A549 (cell line): ENCODE measurements around the gene DUT. TPM values are rescaled to one million over a fixed set of nuclear protein-coding genes. Genes with fewer than 3 reads are reported as not detected.

Source experiments
- ATAC-seq, 2 experiments: fragments of 200-7000 bp in 1 of 2; fragments of >200 bp in 1 of 2; cut with Nextera tagmentation in 1 of 2; cut with Tn5 transposase in 1 of 2; 3 replicates each; pipeline versions ENCODE4 v1.8.0 to v1.9.1; 2018 to 2020; ENCODE audit warnings: mild to moderate bottlenecking in 1 of 2, moderate library complexity in 1 of 2
- CTCF ChIA-PET: fragments of 300-600 bp; sonication (Branson Sonifier 250); formaldehyde crosslinking; extraction: SDS; loops from one replicate; lab custom pipeline; 2021; ENCODE audit warnings: antibody characterized with exemption, inconsistent platforms; lab: Yijun Ruan, JAX
- POLR2A ChIA-PET: fragments of 350-600 bp; formaldehyde crosslinking; extraction: SDS; loops from one replicate; lab custom pipeline; 2021; ENCODE audit warnings: antibody characterized with exemption, inconsistent platforms; lab: Yijun Ruan, JAX
- DNase-seq, 2 experiments: peaks; one replicate each; pipeline versions ENCODE4 v3.0.0 to v3.0.0-alpha.2; 2011 to 2016; ENCODE audit warnings: low read depth in 1 of 2, low spot score in 1 of 2
- FAIRE-seq: peaks from 2 replicates; lab custom pipeline; 2011; peaks lifted over from hg19 to GRCh38; lab: Jason Lieb, UNC
- H3K27ac ChIP-seq, 2 experiments: fragments of >200 bp; sonication (Bioruptor Twin); formaldehyde crosslinking; 3 replicates each; pipeline ENCODE4 v1.5.1; 2016 to 2017
- H3K4me1 ChIP-seq: fragments of >200 bp; sonication (Bioruptor Twin); formaldehyde crosslinking; 3 replicates; pipeline ENCODE4 v1.6.1; 2016
- H3K4me2 ChIP-seq: fragments of >200 bp; sonication (Bioruptor Twin); formaldehyde crosslinking; 3 replicates; pipeline ENCODE4 v1.6.1; 2016
- H3K4me3 ChIP-seq: fragments of >200 bp; sonication (Bioruptor Twin); formaldehyde crosslinking; 3 replicates; pipeline ENCODE4 v1.5.1; 2016
- H3K9me3 ChIP-seq: fragments of >200 bp; sonication (Bioruptor Twin); formaldehyde crosslinking; 3 replicates; pipeline ENCODE4 v1.6.1; 2016
- BCL3 ChIP-seq: fragments of >200 bp; sonication (Bioruptor Twin); formaldehyde crosslinking; IDR thresholded peaks from 3 replicates; pipeline ENCODE4 v1.6.1; 2016
- BHLHE40 ChIP-seq: IDR thresholded peaks from 2 replicates; pipeline ENCODE4 v1.6.1; 2012; ENCODE audit warnings: low read depth, low read length, inconsistent platforms
- CBX8 ChIP-seq: fragments of 200-600 bp; sonication (generic); IDR thresholded peaks from 2 replicates; pipeline ENCODE4 v1.6.1; 2016
- CHD2 ChIP-seq: fragments of 150-350 bp; IDR thresholded peaks from 2 replicates; pipeline ENCODE4 v1.6.1; 2014; ENCODE audit warnings: low read length; ENCODE audit not compliant: partially characterized antibody
- EHMT2 ChIP-seq: fragments of 200-600 bp; sonication (generic); IDR thresholded peaks from 2 replicates; pipeline ENCODE4 v1.6.1; 2016; ENCODE audit warnings: antibody characterized with exemption, low read depth, mild to moderate bottlenecking, moderate library complexity
- EP300 ChIP-seq, 2 experiments: fragments of >200 bp; sonication (Bioruptor Twin); formaldehyde crosslinking; IDR thresholded peaks; 2 replicates in 1 of 2; 3 replicates in 1 of 2; pipeline ENCODE4 v1.6.1; 2016 to 2017
- ESRRA ChIP-seq: fragments of 150-350 bp; IDR thresholded peaks from 2 replicates; pipeline ENCODE4 v1.6.1; 2014; ENCODE audit warnings: mild to moderate bottlenecking, low read length, borderline replicate concordance
- HDAC2 ChIP-seq: fragments of 200-600 bp; sonication (generic); IDR thresholded peaks from 2 replicates; pipeline ENCODE4 v1.6.1; 2016
- HMGXB4 ChIP-seq: fragments of 250-450 bp; sonication (Bioruptor Pico); IDR thresholded peaks from 2 replicates; pipeline ENCODE4 v1.5.0; 2021; ENCODE audit warnings: mild to moderate bottlenecking, moderate library complexity, borderline replicate concordance
- HOXB13 ChIP-seq: fragments of 250-450 bp; sonication (Bioruptor Pico); IDR thresholded peaks from 2 replicates; pipeline ENCODE4 v1.5.0; 2020; ENCODE audit warnings: low read depth, mild to moderate bottlenecking, moderate library complexity
- HOXB5 ChIP-seq: fragments of 250-450 bp; sonication (Bioruptor Pico); IDR thresholded peaks from 2 replicates; pipeline ENCODE4 v1.5.0; 2020; ENCODE audit warnings: mild to moderate bottlenecking, moderate library complexity
- JUN ChIP-seq, 2 experiments: fragments of >200 bp; sonication (Bioruptor Twin); formaldehyde crosslinking; IDR thresholded peaks; 2 replicates in 1 of 2; 3 replicates in 1 of 2; pipeline ENCODE4 v1.6.1; 2016 to 2017
- MAFK ChIP-seq: fragments of 450-650 bp; IDR thresholded peaks from 2 replicates; pipeline ENCODE4 v1.6.1; 2014; ENCODE audit not compliant: partially characterized antibody
- MAZ ChIP-seq: fragments of 150-350 bp; IDR thresholded peaks from 2 replicates; pipeline ENCODE4 v1.6.1; 2014; ENCODE audit warnings: antibody characterized with exemption, low read depth, low read length, borderline replicate concordance
- POLR2AphosphoS2 ChIP-seq: conservative IDR thresholded peaks from 2 replicates; pipeline ENCODE4 v1.6.1; 2012; ENCODE audit warnings: low read length, improper control_type of control experiment, inconsistent platforms
- RAD21 ChIP-seq, 2 experiments: fragments of >200 bp in 1 of 2; sonication (Bioruptor Twin) in 1 of 2; formaldehyde crosslinking in 1 of 2; IDR thresholded peaks in 1 of 2; conservative IDR thresholded peaks in 1 of 2; 2 replicates in 1 of 2; 3 replicates in 1 of 2; pipeline ENCODE4 v1.6.1; 2012 to 2018; ENCODE audit warnings: inconsistent platforms in 1 of 2
- RARB ChIP-seq: fragments of 250-450 bp; sonication (Bioruptor Pico); IDR thresholded peaks from 2 replicates; pipeline ENCODE4 v1.8.0; 2021; ENCODE audit warnings: mild to moderate bottlenecking, moderate library complexity
- RCOR1 ChIP-seq: fragments of 150-350 bp; IDR thresholded peaks from 2 replicates; pipeline ENCODE4 v1.6.1; 2014; ENCODE audit warnings: antibody characterized with exemption, low read length, low read depth
- RFX5 ChIP-seq: fragments of 450-650 bp; IDR thresholded peaks from 2 replicates; pipeline ENCODE4 v1.7.1; 2014; ENCODE audit warnings: antibody characterized with exemption, mild to moderate bottlenecking, moderate library complexity
- SREBF2 ChIP-seq: fragments of 450-650 bp; IDR thresholded peaks from 2 replicates; pipeline ENCODE4 v1.6.1; 2014; ENCODE audit warnings: mild to moderate bottlenecking, moderate library complexity
- TP53 ChIP-seq: fragments of 250-450 bp; sonication (Bioruptor Pico); IDR thresholded peaks from 2 replicates; pipeline ENCODE4 v1.5.0; 2021; ENCODE audit warnings: mild to moderate bottlenecking, moderate library complexity
- ZC3H11A ChIP-seq: fragments of 450-650 bp; IDR thresholded peaks from 2 replicates; pipeline ENCODE4 v1.6.1; 2014; ENCODE audit warnings: antibody characterized with exemption, mild to moderate bottlenecking
- WGBS: methylation state at CpG from one replicate; pipeline ENCODE4 v1.1.6; 2017; ENCODE audit errors: missing lambda C conversion rate; 5-methylcytosine and 5-hydroxymethylcytosine counted together
- polyA plus RNA-seq, 4 experiments: library from polyadenylated mRNA; depleted of rRNA in 3 of 4; stranded (reverse); fragments of >200 nt; fragmentation: RNase III in 1 of 4; extraction: RNeasy Plus Mini Kit Qiagen cat#74134 plus additional on column Dnase treatment in 1 of 4; gene quantifications; 2 replicates in 3 of 4; 3 replicates in 1 of 4; pipeline ENCODE4 v1.2.3, GENCODE V29; 2011 to 2017
- TF ChIP-seq, protein P1 (sequence below): fragments of 450-650 bp; IDR thresholded peaks from 2 replicates; pipeline ENCODE4 v1.6.1; 2014; ENCODE audit warnings: antibody characterized with exemption
- TF ChIP-seq, protein P2 (sequence below): fragments of >200 bp; sonication (Bioruptor Twin); formaldehyde crosslinking; IDR thresholded peaks from 2 replicates; pipeline ENCODE4 v1.6.1; 2016

Gene DUT
- polyA plus RNA-seq, 2 of the 4 experiments (the other 2 are of a cell fraction), result 89.1 to 114 TPM

GRCh38 chr15:48388016-48388851, 57.0 kb downstream of the DUT start:
- 40% methylated on average over 4 of the region's 4 CpGs for WGBS
- no peak for ATAC-seq
- POLR2A ChIA-PET, result no interaction called here
- Histone ChIP-seq H3K4me3 (no peak overlapping the region), H3K4me2 (peak overlapping the region; percentile 2; the same call in 1 of the 3 replicates), H3K9me3 (no peaks in the 10 kb centered on the region)
- DNase-seq, result no peak
- CTCF ChIA-PET, result no interaction called here
- FAIRE-seq, result no peak
- TF ChIP-seq CBX8 (no peak), RCOR1 (no peak)
- TF ChIP-seq, protein P1, sequence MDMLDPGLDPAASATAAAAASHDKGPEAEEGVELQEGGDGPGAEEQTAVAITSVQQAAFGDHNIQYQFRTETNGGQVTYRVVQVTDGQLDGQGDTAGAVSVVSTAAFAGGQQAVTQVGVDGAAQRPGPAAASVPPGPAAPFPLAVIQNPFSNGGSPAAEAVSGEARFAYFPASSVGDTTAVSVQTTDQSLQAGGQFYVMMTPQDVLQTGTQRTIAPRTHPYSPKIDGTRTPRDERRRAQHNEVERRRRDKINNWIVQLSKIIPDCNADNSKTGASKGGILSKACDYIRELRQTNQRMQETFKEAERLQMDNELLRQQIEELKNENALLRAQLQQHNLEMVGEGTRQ, result no peak
- TF ChIP-seq, all 56 proteins: peak for 0
- Histone ChIP-seq H3K4me1 (peaks cover 13% of the 10 kb centered on the region; the same call in 2 of the 3 replicates), H3K27ac (no peak overlapping the region)

DNA sequence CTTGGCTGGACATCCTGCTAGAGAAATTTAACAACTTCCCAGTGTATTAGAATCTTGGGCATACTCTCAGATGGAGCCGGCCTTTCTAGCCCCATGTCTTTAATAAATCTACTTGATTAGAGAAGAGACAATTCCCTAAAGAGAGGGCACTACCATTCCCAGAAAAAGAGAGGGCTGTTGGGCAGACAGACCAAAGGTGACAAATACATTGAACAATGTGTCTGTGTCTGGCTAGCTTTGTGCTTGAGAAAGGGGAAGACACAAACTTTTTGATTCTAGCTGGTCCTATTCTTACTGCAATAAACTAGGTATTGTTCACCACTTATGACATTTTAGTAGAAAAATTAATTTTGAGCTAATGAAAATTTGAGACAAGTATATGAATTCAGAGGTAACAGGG, 57.7 kb downstream of the DUT start:
- WGBS, result 81% methylated on average over 1 of the region's 1 CpG
- TF ChIP-seq MAZ (no peak), SREBF2 (no peak), BCL3 (no peak), POLR2AphosphoS2 (no peak), HMGXB4 (CRISPR knock-in tag) (no peak)
- Histone ChIP-seq H3K9me3 (no peaks in the 10 kb centered on the region), H3K4me1 (peaks cover 13% of the 10 kb centered on the region; the same call in 2 of the 3 replicates), H3K4me2 (0 out of 3 replicates have a peak overlapping the region, but pooled peaks have one; percentile 2), H3K27ac (peak overlapping the region in 1 of 2 experiments; percentile 73; a peak in 1 of 6 replicates), H3K4me3 (no peak overlapping the region)
- FAIRE-seq, result no peak
- no peak for DNase-seq
- no peak for ATAC-seq
- POLR2A ChIA-PET, result no interaction called here
- CTCF ChIA-PET, result no interaction called here

GRCh38 chr15:48389691-48390143, 58.5 kb downstream of the DUT start:
- FAIRE-seq, result no peak
- WGBS, result 71% methylated on average over 3 of the region's 3 CpGs
- CTCF ChIA-PET, result no interaction called here
- TF ChIP-seq ZC3H11A (no peak), MAFK (peak; percentile 94), HDAC2 (no peak)
- TF ChIP-seq, all 56 proteins: peak for 1
- H3K4me1 ChIP-seq, result peaks cover 13% of the 10 kb centered on the region; the same call in 2 of the 3 replicates
- H3K4me2 ChIP-seq, result peak overlapping the region; percentile 31; the same call in 1 of the 3 replicates
- POLR2A ChIA-PET, result no interaction called here
- DNase-seq (no peak), ATAC-seq (no peak)
- peak overlapping the region; percentile 45 to 73; a peak in 4 of 6 replicates for H3K27ac ChIP-seq
- H3K4me3 ChIP-seq, result no peak overlapping the region
- no peaks in the 10 kb centered on the region for H3K9me3 ChIP-seq

DNA sequence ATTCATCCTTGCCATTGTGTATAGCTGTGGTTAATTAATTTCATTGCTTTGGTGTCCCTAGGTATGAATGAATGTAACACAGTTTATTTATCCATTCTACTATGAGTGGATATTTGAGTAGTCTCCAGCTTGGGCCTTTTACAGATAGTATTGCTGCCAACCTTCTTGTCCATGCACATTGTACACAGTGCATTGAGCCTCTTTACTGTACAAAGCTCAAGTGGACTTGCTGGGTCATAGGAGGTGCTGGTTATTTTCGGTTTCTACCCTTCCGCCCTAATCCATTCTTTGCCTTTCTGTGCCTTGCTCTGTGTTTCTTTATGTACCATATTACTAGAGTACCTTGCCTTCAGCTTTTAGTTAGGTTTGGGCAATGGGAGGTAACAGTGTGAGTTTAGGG, 60.7 kb downstream of the DUT start:
- Histone ChIP-seq H3K4me1 (peaks cover 13% of the 10 kb centered on the region; the same call in 2 of the 3 replicates), H3K4me2 (no peak overlapping the region), H3K9me3 (no peaks in the 10 kb centered on the region), H3K4me3 (no peak overlapping the region), H3K27ac (no peak overlapping the region)
- CTCF ChIA-PET, result interaction anchor here (0.6 to 1.1 kb wide), 2 partner anchors 8 to 15 kb away, joined by 3 to 4 read pairs; no protein-coding TSS in a partner anchor
- DNase-seq, result no peak
- WGBS, result 88% methylated on average over 2 of the region's 2 CpGs
- ATAC-seq, result no peak
- POLR2A ChIA-PET, result no interaction called here
- TF ChIP-seq ESRRA (no peak), RARB (no peak), RCOR1 (no peak), JUN (IDR thresholded peaks at IDR 0.05) (no peak), RAD21 (conservative IDR thresholded peaks at IDR 0.05 in 1 of 2, IDR thresholded peaks at IDR 0.05 in 1 of 2) (no peak), MAFK (no peak), EP300 (IDR thresholded peaks at IDR 0.05) (no peak), EHMT2 (no peak), BHLHE40 (no peak), CHD2 (no peak), HOXB13 (no peak), TP53 (CRISPR knock-in tag) (no peak), RFX5 (no peak), HOXB5 (CRISPR knock-in tag) (no peak)
- TF ChIP-seq, protein P1, result no peak
- TF ChIP-seq, protein P2, sequence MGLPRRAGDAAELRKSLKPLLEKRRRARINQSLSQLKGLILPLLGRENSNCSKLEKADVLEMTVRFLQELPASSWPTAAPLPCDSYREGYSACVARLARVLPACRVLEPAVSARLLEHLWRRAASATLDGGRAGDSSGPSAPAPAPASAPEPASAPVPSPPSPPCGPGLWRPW, result no peak
- no peak for FAIRE-seq
